ENCODE data around the gene NPTXR.
A peak's percentile ranks its signal among the peaks of the same experiment; 100 is the strongest.

NPTXR gene

DNA sequence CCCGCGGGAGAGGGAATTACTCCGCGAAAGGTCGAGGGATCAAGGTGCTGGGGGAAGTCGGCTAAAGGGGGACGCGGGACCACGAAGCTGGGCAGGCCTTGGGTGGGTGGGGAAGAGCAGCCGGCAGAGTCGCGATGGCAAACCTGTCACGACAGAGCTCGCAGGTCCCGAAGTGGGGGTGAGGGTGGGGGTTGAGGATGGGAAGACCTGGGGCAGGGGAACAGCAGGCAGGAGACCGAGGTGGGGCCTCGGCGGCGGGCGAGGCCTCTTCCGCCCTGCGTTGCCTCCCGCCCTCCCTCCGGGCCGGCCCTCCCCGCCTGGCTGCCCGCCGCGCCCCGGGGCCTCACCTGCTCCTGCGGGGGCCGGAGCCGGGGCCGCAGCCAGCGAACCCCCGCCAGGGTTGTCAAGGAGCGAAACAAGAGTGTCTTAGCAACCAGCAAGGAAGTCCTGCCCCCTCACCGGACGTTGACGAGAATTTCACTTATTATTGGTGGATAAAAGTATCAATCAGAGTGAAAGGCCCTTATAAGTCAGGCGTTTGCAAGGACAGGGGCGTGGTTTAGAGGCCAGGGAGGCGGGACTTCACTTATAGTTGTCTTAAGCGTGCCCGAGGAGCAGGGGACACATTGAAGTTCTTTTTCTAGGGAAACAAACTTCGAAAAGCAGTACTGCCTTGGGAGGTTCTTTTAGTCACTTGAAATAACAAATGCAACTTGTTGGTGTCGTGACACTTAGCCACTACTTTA is 49.9 kb downstream of the NPTXR start, which contains the start of gene DNAL4:
DNAL4 (minus strand) TSS at position 423 of the 746 bp plus-strand sequence. CDS start 11,412 bp downstream, outside the sequence.
- peak within 1 kb of the TSS; percentile 55 for H3K4me3 ChIP-seq (ENCODE audit: low read depth, low read length)
- peak; percentile 98 for DNase-seq (ENCODE audit: low read depth)
- TF ChIP-seq CTCF (IDR thresholded peaks at IDR 0.05; ENCODE audit: low read depth, low read length, missing control alignments), result no peak
- in situ Hi-C loops (cut with HindIII; ENCODE audit: low sequenced_read_pairs), result no loop called here

DNA sequence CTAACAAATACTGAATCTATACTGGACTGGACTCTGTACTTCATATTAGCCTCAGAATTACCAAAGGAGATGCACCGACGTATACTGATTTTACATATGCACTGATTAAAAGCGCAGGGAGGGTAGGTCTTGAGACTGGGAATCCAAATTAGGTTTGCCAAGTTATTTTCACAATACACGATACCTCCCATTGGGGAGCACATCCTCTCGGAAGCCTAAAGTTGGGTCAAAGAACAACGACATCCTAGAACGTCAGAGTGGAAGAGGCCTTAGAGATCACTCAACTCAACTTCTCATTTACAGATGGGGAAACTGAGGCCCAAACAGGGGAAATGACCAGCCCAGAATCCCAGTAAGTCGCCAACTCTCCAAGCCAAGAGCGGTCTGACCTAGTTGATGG is 50.5 kb downstream of the NPTXR start:
- in situ Hi-C loops (cut with HindIII; ENCODE audit: low sequenced_read_pairs), result no loop called here
- DNase-seq (ENCODE audit: low read depth), result no peak
- peak overlapping the region; percentile 55 for H3K4me3 ChIP-seq (ENCODE audit: low read depth, low read length)
- TF ChIP-seq CTCF (IDR thresholded peaks at IDR 0.05; ENCODE audit: low read depth, low read length, missing control alignments), result no peak

- TF ChIP-seq CTCF (IDR thresholded peaks at IDR 0.05; ENCODE audit: low read depth, low read length, missing control alignments), result no peak
- in situ Hi-C loops (cut with HindIII; ENCODE audit: low sequenced_read_pairs), result no loop called here
- no peak for DNase-seq (ENCODE audit: low read depth)
- peak overlapping the region; percentile 55 for H3K4me3 ChIP-seq (ENCODE audit: low read depth, low read length)
Observed at GRCh38 chr22:38792833-38793232, 51.0 kb downstream of the NPTXR start.

GRCh38 chr22:38789606-38790005 is 54.2 kb downstream of the NPTXR start:
- no peak for TF ChIP-seq CTCF (IDR thresholded peaks at IDR 0.05; ENCODE audit: low read depth, low read length, missing control alignments)
- no peak overlapping the region for H3K4me3 ChIP-seq (ENCODE audit: low read depth, low read length)
- DNase-seq (ENCODE audit: low read depth), result no peak
- in situ Hi-C loops (cut with HindIII; ENCODE audit: low sequenced_read_pairs), result no loop called here

- no peak for DNase-seq (ENCODE audit: low read depth)
- no peak for TF ChIP-seq CTCF (IDR thresholded peaks at IDR 0.05; ENCODE audit: low read depth, low read length, missing control alignments)
- in situ Hi-C loops (cut with HindIII; ENCODE audit: low sequenced_read_pairs), result no loop called here
- H3K4me3 ChIP-seq (ENCODE audit: low read depth, low read length), result no peak overlapping the region
Observed at GRCh38 chr22:38788846-38789245, 55.0 kb downstream of the NPTXR start.

DNA sequence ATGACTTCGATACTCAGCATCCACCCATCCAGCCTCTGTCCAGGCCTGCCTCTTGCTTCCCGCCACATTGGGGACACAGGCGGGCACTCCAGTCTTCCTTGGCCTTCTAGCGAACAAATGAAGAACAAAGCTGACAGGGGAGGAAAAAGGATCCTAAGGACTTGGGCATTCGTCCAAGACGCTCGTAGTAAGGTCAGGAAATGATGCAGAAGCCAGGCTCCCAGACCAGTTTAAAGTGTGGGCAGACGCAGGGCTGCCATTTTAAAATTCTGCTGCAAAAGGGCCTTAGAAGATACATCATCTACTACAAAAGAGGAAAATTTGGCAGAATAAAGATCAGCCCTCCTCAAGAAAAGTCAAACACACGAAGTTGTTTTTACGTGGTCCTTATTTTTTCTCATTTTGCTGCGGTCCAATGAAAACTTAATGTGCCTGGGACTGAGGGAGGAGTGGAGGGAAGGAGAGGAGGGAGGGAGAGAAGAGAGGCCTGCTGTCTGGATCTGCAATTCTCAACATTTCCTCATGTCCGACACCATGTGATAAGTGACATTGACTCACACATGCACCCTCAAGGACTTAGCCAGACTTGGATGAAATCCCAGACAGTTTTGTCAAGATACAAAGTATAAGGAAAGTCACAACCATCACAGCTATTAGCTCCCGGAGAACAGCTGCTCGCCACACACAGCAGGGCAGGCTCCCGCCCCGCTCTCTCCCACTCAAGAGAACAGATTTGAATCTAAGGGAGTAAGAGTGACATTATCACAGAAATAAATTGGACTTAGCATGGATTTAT is 55.6 kb downstream of the NPTXR start:
- DNase-seq (ENCODE audit: low read depth), result peak; percentile 76
- TF ChIP-seq CTCF (IDR thresholded peaks at IDR 0.05; ENCODE audit: low read depth, low read length, missing control alignments), result no peak
- in situ Hi-C loops (cut with HindIII; ENCODE audit: low sequenced_read_pairs), result no loop called here
- no peak overlapping the region for H3K4me3 ChIP-seq (ENCODE audit: low read depth, low read length)

Data from astrocyte of the cerebellum (primary cell).